Measurements from ENCODE around the gene EGFL8. TPM values are rescaled to one million over a fixed set of nuclear protein-coding genes. Genes with fewer than 3 reads are reported as not detected.
A peak's percentile ranks its signal among the peaks of the same experiment; 100 is the strongest.

EGFL8 gene
- total and polyA plus RNA-seq, 9 of the 15 experiments (the other 6 are each of a cell fraction or from before 2014, with no cell fraction given), result 2.2 to 47.4 (median 14.2) TPM

- TF ChIP-seq MTA2 (IDR thresholded peaks at IDR 0.05; ENCODE audit: low read depth) (no peak), RBM15 (IDR thresholded peaks at IDR 0.05; ENCODE audit: insufficient read depth, low read length) (no peak), STAT5B (CRISPR knock-in tag; IDR thresholded peaks at IDR 0.05) (no peak), ZNF224 (CRISPR knock-in tag; IDR thresholded peaks at IDR 0.05) (no peak), TGIF2 (CRISPR knock-in tag; IDR thresholded peaks at IDR 0.05) (no peak), TBP (optimal IDR thresholded peaks at IDR 0.05; ENCODE audit: low read depth, low read length) (no peak), NRF1 (conservative IDR thresholded peaks at IDR 0.05 in 1 of 2, IDR thresholded peaks at IDR 0.05 in 1 of 2) (peak; percentile 97), GABPB2 (CRISPR knock-in tag; conservative IDR thresholded peaks at IDR 0.05) (no peak), CREB5 (CRISPR knock-in tag; IDR thresholded peaks at IDR 0.05) (no peak), RBFOX2 (IDR thresholded peaks at IDR 0.05; ENCODE audit: low read depth, low read length) (peak; percentile 68), LARP7 (IDR thresholded peaks at IDR 0.05) (no peak), ZNF23 (CRISPR knock-in tag; IDR thresholded peaks at IDR 0.05) (no peak), JUN (IDR thresholded peaks at IDR 0.05; ENCODE audit: borderline replicate concordance, low read depth, low read length) (peak; percentile 32; the same call in 1 of the 2 replicates), JUN (CRISPR knock-in tag; IDR thresholded peaks at IDR 0.05; ENCODE audit: borderline replicate concordance) (no peak), PHB2 (IDR thresholded peaks at IDR 0.05; ENCODE audit: low read depth) (no peak), DEAF1 (CRISPR knock-in tag; IDR thresholded peaks at IDR 0.05) (no peak), ZNF644 (tag; IDR thresholded peaks at IDR 0.05; ENCODE audit: low read depth) (no peak), STAT5A (IDR thresholded peaks at IDR 0.05; ENCODE audit: borderline replicate concordance, low read length) (no peak), MECOM (CRISPR knock-in tag; IDR thresholded peaks at IDR 0.05) (no peak), NFIX (CRISPR knock-in tag; IDR thresholded peaks at IDR 0.05; ENCODE audit: low read depth) (no peak), ZNF696 (CRISPR knock-in tag; conservative IDR thresholded peaks at IDR 0.05) (no peak)
- TF ChIP-seq, protein P1, sequence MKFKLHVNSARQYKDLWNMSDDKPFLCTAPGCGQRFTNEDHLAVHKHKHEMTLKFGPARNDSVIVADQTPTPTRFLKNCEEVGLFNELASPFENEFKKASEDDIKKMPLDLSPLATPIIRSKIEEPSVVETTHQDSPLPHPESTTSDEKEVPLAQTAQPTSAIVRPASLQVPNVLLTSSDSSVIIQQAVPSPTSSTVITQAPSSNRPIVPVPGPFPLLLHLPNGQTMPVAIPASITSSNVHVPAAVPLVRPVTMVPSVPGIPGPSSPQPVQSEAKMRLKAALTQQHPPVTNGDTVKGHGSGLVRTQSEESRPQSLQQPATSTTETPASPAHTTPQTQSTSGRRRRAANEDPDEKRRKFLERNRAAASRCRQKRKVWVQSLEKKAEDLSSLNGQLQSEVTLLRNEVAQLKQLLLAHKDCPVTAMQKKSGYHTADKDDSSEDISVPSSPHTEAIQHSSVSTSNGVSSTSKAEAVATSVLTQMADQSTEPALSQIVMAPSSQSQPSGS (CRISPR knock-in tag; IDR thresholded peaks at IDR 0.05), result no peak
- TF ChIP-seq, protein P2, sequence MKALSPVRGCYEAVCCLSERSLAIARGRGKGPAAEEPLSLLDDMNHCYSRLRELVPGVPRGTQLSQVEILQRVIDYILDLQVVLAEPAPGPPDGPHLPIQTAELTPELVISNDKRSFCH (CRISPR knock-in tag; IDR thresholded peaks at IDR 0.05), result no peak
- TF ChIP-seq, protein P2 (tag; IDR thresholded peaks at IDR 0.05), result no peak
- TF ChIP-seq, protein P3, sequence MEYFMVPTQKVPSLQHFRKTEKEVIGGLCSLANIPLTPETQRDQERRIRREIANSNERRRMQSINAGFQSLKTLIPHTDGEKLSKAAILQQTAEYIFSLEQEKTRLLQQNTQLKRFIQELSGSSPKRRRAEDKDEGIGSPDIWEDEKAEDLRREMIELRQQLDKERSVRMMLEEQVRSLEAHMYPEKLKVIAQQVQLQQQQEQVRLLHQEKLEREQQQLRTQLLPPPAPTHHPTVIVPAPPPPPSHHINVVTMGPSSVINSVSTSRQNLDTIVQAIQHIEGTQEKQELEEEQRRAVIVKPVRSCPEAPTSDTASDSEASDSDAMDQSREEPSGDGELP (CRISPR knock-in tag; IDR thresholded peaks at IDR 0.05; ENCODE audit: borderline replicate concordance), result peak; percentile 68; the same call in 1 of the 2 replicates
Measured at GRCh38 chr6:32177788-32178546, 13.6 kb downstream of the EGFL8 start, which contains the start of gene RNF5 (continued).

All from K562 (cell line).